GM19025 (cell line): ENCODE measurements around the gene IGFALS.
"Not testable (repeated sequence)": the region's sequence is repeated elsewhere in the genome, so short reads cannot be mapped to it uniquely, and the experiment has no call there.

Source experiments
- ATAC-seq: cut with Tn5 transposase; IDR thresholded peaks from one replicate; pipeline ENCODE4 v1.9.1; 2021; ENCODE audit warnings: mild to moderate bottlenecking, low read depth, moderate library complexity; ENCODE audit not compliant: unreplicated experiment

Gene IGFALS

DNA sequence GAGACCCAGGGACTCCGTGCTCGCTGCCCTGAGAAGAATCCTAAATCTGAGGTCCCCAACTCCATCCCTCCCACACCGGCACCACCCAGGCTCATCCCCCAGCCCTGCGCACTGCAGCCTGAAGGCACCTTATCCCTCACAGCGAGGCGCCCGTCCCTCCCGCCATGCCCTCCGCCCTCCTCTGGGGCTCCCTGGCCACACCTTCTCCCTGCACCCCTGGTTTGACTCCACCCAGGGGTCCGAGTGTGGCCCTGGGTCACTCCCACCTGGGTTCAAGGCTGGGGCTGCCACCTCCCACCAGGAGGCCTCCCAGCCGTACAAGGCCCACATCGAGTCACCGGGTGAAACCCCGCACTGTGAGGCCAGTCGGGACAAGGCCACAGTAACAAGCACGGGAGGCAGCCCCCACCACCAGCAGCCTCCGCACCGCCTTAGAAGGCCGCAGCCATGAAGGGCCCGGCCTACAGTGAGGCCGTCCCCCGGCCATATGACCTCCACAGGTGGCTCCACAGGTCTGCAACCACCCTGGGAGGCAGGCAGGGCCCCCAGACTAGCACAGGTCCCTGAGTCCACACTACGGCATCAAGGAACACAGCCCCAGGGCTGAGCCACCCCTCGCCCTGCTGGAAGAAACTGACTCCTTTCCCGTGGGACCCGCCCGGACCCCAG, 24.8 kb upstream of the IGFALS start:
- ATAC-seq, result no peak

DNA sequence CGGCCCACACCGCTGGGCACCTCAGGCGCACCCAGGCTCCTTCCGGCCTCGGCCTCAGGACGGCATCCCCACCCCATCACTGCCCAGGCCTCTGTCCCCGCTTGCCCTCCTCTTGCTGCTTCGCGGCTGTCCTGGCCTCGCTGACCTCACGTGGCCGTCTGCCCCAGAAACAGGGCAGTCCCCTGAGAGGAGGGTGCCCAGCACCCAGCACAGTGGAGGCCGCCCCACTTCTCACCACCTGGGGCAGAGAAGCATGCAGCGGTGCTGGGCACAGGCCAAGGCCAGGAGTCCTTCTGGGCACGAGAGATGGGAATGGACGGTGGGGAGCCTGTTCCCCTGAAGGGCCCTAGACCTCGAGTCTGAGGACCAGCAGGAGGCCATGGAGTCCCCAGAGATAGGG, 24.2 kb upstream of the IGFALS start:
- ATAC-seq, result no peak

DNA sequence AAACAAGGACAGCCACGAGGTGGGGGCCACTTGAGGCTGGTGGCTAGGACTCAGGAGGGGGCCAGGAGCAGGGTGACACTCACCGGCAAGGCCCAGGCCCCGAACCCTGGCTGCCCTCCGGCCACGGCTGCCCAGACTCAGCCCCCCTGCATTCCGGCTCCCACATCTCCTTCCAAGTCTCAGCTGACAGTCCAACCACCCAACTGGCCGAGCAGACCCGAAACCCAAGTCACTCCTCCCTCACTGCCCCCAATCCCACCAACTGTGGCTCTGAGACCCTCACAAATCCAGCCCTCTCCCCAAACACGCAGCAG, 23.7 kb upstream of the IGFALS start:
- ATAC-seq, result no peak

DNA sequence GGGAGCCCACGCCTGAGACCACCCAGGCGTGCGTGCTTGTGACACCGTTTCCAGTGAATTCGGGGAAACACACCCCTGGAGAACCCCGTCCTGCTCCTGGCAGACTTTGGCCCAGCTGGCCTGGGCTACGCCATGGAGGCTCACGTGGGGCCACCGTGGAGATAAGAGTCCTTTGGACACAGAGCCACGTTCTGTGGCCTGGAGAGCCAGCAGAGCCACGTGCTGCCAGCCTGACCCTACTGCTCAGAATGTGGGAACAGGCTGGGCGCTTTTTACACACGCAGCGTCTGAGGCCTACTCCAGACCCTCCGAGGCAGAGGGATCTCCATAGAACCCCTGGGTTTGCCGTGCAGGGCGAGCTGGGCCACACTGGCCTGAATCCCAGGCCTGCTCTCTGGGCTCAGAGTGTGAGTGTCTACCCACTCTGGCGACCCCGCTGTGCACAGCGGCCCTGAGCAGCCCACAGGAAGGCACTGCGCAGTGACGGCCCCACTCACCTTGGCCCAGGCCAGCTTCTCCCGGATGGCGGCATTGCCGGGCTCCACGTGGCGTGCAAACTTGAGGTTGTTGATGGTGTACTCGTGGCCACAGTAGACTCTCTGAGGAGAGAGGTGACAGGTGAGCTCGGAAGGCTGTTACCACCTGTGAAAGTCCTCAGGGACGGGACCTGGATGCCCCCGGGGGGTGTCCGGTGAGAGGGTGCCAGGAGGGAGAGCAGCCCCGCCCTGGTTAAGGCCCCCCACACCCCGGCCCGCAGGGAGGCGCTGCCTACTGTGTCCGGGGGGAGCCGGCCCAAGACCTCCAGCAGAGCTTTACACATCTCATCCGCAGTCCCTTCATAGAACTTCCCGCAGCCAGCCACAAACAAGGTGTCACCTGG, 23.1 kb upstream of the IGFALS start:
- no peak for ATAC-seq

DNA sequence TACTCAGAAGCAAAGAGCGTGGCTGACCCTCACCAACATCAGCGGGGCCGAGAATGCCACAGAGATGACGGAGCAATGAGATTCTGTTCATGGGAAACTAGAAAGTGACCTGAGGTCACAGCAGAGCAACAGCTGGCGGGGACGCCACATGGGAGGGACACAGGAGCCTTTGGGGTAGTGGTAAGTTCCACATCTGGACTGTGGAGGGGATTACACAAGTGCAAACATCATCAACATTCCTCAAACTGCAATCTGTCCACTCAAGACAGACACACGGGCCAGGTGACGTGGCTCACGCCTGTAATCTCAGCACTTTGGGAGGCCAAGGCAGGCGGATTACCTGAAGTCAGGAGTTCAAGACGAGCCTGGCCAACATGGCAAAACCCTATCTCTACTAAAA, 22.0 kb upstream of the IGFALS start:
- ATAC-seq, result no peak

DNA sequence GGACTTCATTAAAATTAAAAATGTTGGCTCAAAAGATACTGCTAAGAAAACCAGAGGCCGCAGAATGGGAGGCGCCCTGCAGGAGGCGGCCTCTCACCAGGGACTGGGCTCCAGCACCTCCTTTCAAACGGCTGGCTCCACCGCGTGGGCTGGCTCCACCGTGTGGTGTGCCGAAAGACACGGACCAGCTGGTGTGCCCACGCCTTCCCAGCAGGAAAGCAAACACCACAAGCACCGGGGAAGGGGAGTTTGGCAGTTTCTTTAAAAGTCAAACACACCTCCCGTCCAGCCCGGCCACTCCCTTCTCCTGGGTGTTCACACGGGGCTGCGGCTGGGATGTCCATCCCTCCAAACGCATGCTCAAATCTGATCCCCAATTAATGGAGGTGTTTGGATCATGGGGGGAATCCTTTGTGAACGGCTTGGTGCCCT, 19.2 kb upstream of the IGFALS start:
- no peak for ATAC-seq

DNA sequence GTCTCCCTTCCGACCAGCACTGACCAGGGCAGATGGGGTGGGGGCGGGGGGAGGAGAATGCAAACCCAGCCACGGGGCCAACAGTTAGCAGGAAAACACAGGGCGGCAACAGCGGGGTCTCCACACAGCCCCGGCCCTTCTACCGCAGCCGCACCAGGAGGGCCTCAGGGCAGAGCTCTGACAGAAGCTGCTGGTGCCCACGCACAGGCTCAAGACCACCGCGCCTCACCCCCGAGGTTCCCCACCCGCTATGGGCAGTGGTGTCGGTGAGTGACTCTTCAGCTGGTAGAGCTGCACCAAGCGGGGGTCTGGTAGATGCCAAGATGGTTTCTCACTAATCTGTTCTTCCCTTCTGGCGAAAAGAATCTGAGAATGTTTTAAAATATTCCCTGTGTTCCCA, 17.0 kb upstream of the IGFALS start:
- ATAC-seq, result no peak

DNA sequence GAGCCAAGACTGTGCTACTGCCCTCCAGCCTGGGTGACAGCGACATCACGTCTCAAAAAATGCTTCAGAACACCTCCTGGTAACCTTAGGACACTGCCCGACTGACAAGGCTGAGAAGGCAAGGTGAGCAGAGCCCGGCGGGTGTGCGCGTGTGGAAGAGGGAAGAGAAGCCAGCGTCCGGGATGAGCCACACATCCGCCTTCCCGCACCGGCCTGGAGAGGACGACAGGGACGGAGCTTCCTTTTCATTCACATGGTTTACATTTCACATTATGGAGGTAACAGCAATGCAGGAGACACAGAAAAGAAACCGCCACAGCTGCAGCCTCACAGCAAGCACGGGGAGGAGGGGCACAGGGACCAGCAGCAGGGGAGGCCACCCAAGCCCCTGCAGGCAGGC, 16.6 kb upstream of the IGFALS start:
- no peak for ATAC-seq

DNA sequence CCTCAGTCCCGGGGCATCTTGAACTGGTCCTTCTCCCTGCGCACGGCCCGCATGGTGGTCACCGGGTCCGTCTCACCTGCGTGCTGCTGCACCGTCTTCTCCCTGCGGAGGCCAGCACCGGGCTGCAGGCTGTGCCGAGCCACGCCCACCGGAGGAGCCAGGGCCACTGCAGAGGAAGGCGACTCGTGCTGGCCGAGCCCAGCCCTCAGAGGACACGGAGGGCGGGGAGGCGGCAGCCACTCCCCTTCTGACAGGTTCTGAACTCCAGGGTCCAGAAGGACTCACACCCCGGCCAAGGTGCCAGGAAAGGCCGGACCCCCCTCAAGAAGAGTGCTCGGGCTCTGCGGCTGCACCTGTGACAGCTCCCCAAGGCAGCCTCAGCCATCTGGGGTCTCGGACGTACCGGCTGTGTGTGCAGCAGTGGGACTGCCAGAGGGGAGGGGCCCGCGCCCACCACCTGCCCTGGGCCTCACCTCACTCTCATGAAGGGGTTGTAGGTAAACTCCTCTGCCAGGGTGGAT, 15.8 kb upstream of the IGFALS start:
- ATAC-seq, result no peak

DNA sequence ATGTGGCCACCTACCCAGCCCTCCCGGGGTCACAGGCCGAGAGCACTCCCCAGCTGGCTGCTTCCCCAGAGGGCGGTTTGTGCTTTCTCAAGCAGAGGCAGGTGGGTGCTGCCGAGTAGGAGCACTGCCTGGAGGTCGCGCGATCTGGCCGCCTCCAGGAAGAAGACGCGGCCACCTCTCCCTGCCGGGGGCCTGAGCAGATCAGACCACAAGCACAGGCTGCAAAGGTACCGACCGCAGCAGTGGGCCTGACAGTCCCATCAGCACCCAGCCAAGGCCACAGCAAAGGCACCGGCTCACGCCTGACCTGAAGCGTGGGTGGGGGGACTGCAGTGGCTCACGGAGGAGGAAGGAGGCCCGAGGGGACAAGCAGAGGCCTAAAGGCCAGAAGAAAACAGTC, 15.2 kb upstream of the IGFALS start:
- ATAC-seq, result no peak

DNA sequence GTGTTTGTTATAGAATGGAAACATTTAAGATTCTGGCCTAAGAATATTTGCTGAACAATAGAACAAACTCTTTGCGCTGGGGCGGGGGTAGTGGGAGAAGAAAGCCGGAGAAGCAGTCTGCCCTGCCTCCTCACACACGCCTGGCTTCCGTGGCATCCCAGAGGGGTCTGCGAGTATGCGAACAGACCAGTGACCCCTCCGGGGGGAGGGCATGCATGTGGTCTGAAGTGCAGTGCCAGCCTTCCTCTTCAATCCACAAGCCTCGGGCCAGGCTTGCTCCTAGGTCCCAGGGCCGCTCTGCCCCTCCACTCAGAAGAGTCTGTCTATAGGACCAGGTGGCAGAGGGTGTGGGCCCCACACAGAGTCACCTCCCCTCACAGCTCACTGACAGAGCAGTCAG, 14.1 kb upstream of the IGFALS start:
- ATAC-seq, result no peak

DNA sequence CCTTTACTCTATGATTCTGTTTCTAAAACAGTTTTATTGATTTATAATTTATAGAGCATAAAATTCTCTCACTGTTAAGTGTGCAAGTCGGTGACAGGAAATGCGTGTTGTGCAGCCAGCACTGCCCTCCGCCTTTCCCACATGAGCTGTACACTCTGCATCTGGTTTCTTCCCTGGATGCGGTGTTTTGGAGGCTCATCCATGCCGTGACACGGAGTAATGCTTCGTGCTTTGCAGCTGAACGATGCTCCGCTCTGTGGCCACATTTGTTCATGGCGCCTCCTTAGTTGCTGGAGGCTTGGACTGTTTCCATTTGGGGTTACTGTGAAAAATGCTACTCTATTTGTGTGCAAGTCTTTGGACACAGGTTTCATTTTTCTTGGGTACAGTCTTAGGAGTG, 7.2 kb upstream of the IGFALS start:
- ATAC-seq, result no peak

DNA sequence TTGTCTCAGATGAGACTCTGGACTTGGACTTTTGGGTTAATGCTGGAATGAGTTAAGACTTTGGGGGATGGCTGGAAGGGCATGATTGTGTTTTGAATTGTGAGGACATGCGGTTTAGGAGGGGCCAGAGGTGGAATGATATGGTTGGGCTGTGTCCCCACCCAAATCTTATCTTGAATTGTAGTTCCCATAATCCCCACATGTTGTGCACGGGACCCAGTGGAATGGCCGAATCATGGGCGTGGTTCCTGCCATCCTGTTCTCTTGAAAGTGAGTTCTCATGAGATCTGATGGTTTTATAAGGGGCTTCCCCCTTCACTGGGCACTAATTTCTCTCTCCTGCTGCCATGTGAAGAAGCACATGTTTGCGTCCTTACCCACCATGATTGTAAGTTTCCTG, 5.8 kb upstream of the IGFALS start:
- ATAC-seq, result not testable (repeated sequence)

DNA sequence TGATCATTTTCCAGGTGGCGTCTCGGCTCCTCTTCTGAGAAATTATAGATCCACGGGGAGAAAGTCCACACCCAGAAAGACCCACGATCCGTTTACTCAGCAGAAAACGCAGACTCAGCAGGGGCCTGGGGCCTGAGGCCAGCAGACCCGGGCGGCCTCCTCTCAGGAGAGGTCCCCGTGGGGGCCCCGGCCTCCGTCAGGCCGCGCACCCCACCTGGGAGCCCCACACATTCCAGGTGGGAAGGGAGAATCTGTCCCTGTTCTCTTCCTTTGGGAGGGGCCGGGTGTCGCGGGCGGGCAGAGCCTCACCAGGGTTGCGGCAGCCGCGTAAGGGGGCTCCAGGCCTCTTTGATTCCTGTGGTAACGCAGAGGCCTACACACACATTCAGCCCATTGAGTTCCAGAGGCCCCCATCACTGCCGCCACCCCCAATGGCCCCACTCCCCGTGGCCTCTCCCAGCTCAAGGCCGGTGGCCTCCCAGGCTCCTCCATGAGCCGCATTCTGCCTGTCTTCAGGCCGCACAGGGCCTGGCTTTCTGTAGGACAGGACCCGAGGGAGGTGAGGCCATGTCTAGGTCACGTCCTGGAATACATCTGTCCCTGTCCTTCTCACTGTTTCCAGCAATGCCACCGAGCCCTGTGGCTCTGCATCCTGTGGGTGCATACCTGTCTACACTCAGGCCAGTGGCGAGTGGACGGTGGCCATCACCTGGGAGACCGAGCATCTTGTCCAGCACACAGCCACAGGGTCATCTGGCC, 1.6 kb upstream of the IGFALS start:
- no peak for ATAC-seq

DNA sequence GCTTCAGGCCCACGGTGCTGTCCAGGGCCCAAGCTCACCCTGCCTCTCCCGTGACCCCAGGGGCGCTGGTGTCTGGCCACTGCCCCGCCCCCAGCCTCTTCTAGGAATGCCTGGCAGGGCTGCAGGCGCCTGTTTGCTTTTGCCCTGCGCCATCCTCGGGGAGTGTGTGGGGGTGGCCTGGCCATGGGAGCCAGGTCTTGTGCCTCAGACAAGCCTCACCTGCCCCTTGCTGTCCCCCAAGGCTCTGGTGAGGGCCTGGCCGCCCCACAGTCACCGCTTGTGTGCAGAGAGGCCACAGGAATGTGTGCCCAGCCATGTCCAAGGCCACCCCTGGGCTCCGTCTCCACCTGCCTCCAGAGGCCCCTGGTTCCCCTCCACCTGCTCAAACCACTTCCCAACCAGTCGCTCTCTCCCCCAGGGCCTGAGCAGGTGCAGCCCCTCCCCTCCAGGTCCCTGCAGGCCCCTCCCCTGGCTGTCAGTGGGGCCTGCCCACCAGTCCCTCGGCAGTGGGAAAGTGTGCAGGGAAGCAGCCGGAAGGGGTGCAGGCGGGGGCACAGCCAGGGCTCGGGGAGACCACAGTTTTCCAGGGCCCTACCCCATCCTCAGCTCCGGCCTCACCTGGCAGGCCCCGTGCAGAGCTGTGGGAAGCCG, 841 bp upstream of the IGFALS start:
- ATAC-seq, result no peak

DNA sequence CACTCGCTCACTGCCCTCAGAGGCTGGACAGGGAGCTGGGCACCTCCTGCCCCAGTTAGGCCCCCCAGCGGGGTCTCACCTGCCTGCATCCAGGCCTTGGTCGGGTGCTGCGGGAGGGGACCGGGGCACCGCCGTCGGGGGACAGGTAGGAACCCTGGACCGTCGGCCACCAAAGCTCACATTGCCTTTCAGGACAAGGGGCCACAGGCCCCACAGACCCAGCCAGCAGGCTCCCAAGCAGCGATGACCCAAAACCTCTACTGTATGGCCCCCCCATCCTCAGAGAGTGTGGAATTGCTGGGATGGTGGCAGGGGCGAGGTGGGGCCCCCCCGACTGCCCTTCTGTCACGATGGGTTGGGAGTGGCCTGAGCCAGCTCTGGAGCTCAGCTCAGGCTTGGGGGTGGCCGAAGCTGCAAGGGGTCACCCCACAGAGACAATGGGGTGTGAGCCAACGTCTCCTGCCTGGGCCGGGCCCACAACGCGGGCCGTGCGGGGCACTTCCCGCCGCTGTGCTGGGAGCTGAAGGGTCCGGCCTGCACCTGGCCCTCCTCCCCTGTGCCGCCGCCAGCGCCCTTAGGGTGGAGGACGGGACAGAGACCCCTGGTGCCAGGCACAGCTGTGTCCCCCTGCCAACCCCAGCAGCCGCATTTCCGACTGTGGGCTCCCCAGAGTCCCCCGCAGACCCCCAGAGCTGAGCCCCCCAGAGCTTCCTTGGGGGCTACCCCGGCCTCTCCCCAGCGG, 498 bp downstream of the IGFALS start:
- no peak for ATAC-seq

DNA sequence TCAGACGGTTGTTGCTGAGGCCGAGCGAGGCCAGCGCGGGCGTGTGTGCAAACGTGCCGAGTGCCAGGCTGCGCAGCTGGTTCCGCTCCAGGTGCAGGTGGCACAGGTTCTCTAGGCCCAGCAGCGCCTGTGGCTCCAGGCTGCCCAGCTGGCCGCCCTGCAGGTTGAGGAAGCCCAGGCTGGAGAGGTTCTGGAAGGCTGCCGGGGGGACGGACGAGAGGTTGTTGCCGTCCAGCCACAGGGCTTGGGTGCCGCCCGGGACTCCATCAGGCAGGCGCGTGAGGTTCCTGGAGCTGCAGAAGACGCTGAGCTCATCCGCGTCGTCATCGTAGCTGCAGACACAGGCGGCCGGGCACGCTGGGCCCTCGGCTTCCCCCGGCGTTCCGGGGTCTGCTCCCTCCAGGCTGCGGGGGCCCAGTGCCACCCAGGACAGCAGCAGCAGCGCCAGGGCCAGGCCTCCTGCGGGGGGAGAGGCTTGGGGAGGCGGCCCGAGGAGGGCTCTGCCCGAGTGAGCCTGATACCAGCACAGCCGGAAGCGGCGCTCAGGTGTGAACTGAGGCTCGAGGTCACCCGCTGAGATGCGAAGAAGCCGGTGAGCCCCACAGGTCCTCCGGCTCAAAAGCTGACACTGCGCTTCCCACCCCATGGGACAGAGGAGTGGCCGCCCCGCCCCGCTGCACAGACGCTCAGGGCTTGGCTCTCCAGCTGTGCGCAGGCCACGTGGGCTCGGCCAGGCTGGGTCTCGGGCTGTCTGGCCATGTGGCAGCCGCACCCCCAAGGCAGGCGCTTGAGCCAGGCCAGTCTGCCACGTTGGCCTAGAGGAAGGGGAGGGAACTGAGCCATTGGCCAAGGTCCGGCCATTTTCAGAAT, 1.3 kb downstream of the IGFALS start:
- ATAC-seq, result no peak

DNA sequence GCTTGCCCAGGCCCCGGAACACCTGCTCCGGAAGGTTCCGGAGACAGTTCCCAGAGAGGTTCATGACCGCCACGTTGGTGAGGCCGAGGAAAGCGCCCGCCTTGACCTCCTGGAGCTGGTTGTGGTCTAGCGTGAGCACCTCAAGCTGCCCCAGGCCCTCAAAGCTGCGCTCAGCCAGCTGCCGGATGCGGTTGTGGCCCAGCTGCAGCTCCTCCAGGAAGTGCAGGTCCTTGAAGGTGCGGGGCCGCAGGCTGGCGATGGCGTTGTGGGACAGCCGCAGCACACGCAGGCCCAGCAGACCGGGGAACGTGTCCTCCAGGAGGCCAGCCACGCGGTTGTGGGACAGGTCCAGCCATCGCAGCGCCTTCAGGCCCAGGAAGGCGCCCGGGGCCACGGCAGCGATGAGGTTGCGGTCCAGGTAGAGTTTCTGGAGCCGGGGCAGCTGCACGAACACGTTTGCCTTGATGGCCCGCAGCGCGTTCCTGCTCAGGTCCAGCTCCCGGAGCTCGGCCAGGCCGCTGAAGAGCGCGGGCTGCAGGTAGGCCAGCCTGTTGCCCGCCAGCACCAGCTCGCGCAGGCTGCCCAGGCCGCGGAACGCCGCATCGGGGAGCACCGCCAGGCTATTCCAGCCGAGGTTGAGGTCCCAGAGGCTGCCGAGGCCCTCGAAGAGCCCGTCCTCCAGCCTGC, 2.1 kb downstream of the IGFALS start:
- ATAC-seq, result no peak
